AG04449 (cell line): ENCODE data around the gene TIGD4.

ENCODE experiments used
- CTCF ChIA-PET: fragments of 350-600 bp; formaldehyde crosslinking; extraction: SDS; loops from one replicate; lab custom pipeline; 2021; ENCODE audit warnings: antibody characterized with exemption; lab: Yijun Ruan, JAX
- POLR2A ChIA-PET: fragments of 400-600, 350-600 bp; formaldehyde crosslinking; extraction: SDS; loops from one replicate; lab custom pipeline; 2020; ENCODE audit warnings: antibody characterized with exemption, inconsistent platforms; lab: Yijun Ruan, JAX
- DNase-seq: peaks from one replicate; pipeline ENCODE4 v3.0.0-alpha.2; 2010; ENCODE audit warnings: low read depth, low spot score
- H3K4me3 ChIP-seq: 2 replicates; pipeline ENCODE4 v1.5.1; 2011; ENCODE audit warnings: low read depth, mild to moderate bottlenecking, control low read depth, low read length
- TF ChIP-seq, protein P1 (sequence below): IDR thresholded peaks from one replicate; pipeline ENCODE4 v1.5.1; 2011; ENCODE audit warnings: mild to moderate bottlenecking, moderate library complexity, low read length, control low read depth, inconsistent platforms; ENCODE audit not compliant: insufficient read depth; ENCODE audit errors: missing control alignments

The TIGD4 gene

DNA sequence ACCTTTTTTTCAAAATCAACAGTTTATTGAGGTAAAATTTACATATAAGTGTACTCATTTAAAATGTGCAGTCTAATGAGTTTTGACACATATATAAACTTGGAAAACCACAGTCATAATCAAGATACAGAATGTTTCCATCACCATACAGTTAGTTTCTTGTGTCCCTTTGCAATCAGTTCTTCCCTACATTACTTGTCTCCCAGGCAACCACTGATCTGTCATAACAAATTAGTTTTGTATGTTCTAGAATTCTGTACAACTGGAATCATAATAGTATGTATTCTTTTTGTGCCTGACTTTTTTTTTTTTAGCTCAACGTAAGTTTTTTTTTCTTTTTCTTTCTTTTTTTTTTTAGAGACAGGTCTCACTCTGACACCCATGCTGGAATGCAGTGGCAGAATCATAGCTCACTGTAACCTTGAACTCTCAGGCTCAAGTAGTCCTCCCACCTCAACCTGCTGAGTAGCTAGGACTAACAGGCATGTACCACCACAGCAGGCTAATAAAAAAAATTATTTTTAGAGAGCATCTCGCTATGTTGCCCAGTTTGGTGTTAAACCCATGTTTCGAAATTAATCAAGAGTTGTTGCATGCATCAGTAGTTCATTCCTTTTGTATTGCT is 27.1 kb upstream of the TIGD4 start:
- DNase-seq, result no peak
- CTCF ChIA-PET, result interaction anchor here (1.1 kb wide), 1 partner anchor 10 kb away, joined by 3 read pairs; no protein-coding TSS in a partner anchor
- H3K4me3 ChIP-seq, result no peak overlapping the region
- POLR2A ChIA-PET, result no interaction called here
- TF ChIP-seq, protein P1, sequence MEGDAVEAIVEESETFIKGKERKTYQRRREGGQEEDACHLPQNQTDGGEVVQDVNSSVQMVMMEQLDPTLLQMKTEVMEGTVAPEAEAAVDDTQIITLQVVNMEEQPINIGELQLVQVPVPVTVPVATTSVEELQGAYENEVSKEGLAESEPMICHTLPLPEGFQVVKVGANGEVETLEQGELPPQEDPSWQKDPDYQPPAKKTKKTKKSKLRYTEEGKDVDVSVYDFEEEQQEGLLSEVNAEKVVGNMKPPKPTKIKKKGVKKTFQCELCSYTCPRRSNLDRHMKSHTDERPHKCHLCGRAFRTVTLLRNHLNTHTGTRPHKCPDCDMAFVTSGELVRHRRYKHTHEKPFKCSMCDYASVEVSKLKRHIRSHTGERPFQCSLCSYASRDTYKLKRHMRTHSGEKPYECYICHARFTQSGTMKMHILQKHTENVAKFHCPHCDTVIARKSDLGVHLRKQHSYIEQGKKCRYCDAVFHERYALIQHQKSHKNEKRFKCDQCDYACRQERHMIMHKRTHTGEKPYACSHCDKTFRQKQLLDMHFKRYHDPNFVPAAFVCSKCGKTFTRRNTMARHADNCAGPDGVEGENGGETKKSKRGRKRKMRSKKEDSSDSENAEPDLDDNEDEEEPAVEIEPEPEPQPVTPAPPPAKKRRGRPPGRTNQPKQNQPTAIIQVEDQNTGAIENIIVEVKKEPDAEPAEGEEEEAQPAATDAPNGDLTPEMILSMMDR, result no peak

GRCh38 chr4:152805818-152806217 is 26.3 kb upstream of the TIGD4 start:
- DNase-seq, result no peak
- POLR2A ChIA-PET, result no interaction called here
- no peak overlapping the region for H3K4me3 ChIP-seq
- TF ChIP-seq, protein P1, result no peak
- CTCF ChIA-PET, result no interaction called here

DNA sequence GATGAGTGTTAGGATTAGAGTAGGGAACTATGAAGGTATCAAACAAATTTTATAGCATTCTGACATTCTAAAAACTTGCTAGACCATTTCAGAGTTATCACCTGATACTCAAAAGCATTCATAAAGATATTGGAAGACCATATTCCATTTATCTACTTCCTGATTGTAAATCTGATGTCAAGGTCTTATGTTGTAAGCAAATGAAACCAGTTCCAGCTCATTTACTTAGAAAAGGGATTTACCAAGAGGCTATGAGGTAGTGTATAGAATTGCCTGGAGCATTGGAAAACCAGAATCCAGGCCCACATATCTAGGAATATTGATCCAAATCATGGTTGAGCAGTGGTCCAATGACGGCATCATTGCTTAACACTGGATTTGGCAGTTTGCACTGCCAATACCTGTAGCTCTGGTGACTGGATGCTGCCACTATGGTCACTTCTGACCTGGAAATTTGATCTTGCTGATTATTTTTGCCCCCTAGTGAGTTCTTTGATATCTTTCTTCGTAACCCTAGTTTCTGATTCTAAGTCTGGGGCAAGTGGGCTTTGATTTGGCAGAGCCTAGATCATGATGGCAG is 25.6 kb upstream of the TIGD4 start:
- no peak for DNase-seq
- H3K4me3 ChIP-seq, result no peak overlapping the region
- ChIA-PET POLR2A (no interaction called here), CTCF (interaction anchor here (1.4 kb wide), 1 partner anchor 323 kb away, joined by 3 read pairs; no protein-coding TSS in a partner anchor)
- TF ChIP-seq, protein P1, result no peak

- DNase-seq, result no peak
- TF ChIP-seq, protein P1, result no peak
- H3K4me3 ChIP-seq, result no peak overlapping the region
- CTCF ChIA-PET, result no interaction called here
- POLR2A ChIA-PET, result no interaction called here
Measured at GRCh38 chr4:152803541-152803940, 24.0 kb upstream of the TIGD4 start.

- no peak for DNase-seq
- TF ChIP-seq, protein P1, result no peak
- ChIA-PET CTCF (no interaction called here), POLR2A (no interaction called here)
- H3K4me3 ChIP-seq, result no peak overlapping the region
Measured at GRCh38 chr4:152795891-152796290, 16.4 kb upstream of the TIGD4 start.

DNA sequence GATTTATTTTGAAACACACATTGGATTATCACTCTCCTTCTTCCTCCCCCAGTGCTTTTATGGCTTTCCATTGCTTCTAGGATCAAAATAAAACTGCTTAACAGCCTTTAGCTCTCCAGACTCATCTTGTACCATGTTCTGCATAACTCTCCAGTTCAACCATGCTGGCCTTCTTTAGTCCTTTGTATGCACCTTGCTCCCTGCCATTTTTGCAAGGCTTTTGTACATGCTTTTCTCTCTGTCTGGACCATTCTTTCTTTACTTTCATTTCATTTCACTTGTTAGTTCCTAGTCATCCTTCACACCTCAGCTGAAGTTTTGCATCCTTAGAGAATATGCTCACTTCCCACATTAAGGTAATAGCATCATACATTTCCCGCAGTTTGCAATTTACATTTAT is 7.1 kb upstream of the TIGD4 start:
- CTCF ChIA-PET, result interaction anchor here (3.2 kb wide), 1 partner anchor 341 kb away, joined by 19 read pairs; no protein-coding TSS in a partner anchor
- no peak overlapping the region for H3K4me3 ChIP-seq
- DNase-seq, result no peak
- POLR2A ChIA-PET, result no interaction called here
- TF ChIP-seq, protein P1, result no peak
